HG03064 (cell line): ENCODE data around the gene HS6ST3.

Source experiments
- ATAC-seq: cut with Tn5 transposase; IDR thresholded peaks from one replicate; pipeline ENCODE4 v1.9.1; 2021; ENCODE audit warnings: low read depth; ENCODE audit not compliant: unreplicated experiment

The HS6ST3 gene

GRCh38 chr13:96696389-96696900 is 606.5 kb downstream of the HS6ST3 start:
- no peak for ATAC-seq

GRCh38 chr13:96700657-96701056 is 610.8 kb downstream of the HS6ST3 start:
- ATAC-seq: no peak

- no peak for ATAC-seq
These were observed 617.2 kb downstream of the HS6ST3 start for GRCh38 chr13:96707146-96707545.

GRCh38 chr13:96710166-96710862 is 620.4 kb downstream of the HS6ST3 start:
- ATAC-seq: no peak

- ATAC-seq: no peak
These were observed 630.5 kb downstream of the HS6ST3 start for GRCh38 chr13:96720446-96720845.

GRCh38 chr13:96726651-96727050 is 636.7 kb downstream of the HS6ST3 start:
- no peak for ATAC-seq

- ATAC-seq: no peak
These were observed 638.6 kb downstream of the HS6ST3 start for GRCh38 chr13:96728463-96728862.

GRCh38 chr13:96730676-96731075 is 640.8 kb downstream of the HS6ST3 start:
- no peak for ATAC-seq

- ATAC-seq: no peak
These were observed 644.6 kb downstream of the HS6ST3 start for GRCh38 chr13:96734499-96734898.

GRCh38 chr13:96741779-96742178 is 651.9 kb downstream of the HS6ST3 start:
- ATAC-seq: no peak

GRCh38 chr13:96743296-96744089 is 653.6 kb downstream of the HS6ST3 start:
- ATAC-seq: no peak

GRCh38 chr13:96744367-96745331 is 654.7 kb downstream of the HS6ST3 start:
- ATAC-seq: no peak

GRCh38 chr13:96746886-96747285 is 657.0 kb downstream of the HS6ST3 start:
- ATAC-seq: no peak

GRCh38 chr13:96749825-96750224 is 659.9 kb downstream of the HS6ST3 start:
- no peak for ATAC-seq

- ATAC-seq: no peak
These were observed 661.2 kb downstream of the HS6ST3 start for GRCh38 chr13:96751089-96751488.

- no peak for ATAC-seq
These were observed 673.0 kb downstream of the HS6ST3 start for GRCh38 chr13:96762876-96763275.

GRCh38 chr13:96766306-96766705 is 676.4 kb downstream of the HS6ST3 start:
- ATAC-seq: no peak

- no peak for ATAC-seq
These were observed 678.6 kb downstream of the HS6ST3 start for GRCh38 chr13:96768524-96768923.

- no peak for ATAC-seq
These were observed 680.0 kb downstream of the HS6ST3 start for GRCh38 chr13:96769874-96770273.

GRCh38 chr13:96771486-96772367 is 681.8 kb downstream of the HS6ST3 start:
- no peak for ATAC-seq
